Activated CD8-positive, alpha-beta T cell treated with anti-CD3 and anti-CD28 coated beads for 36 hours (primary cell): Measurements from ENCODE around the gene STAG3. TPM values are rescaled to one million over a fixed set of nuclear protein-coding genes. Genes with fewer than 3 reads are reported as not detected.
"Not testable (repeated sequence)": the region's sequence is repeated elsewhere in the genome, so short reads cannot be mapped to it uniquely, and the experiment has no call there.

Experiments used
- ATAC-seq: fragments of 200-7000 bp; cut with Tn5 transposase; one replicate; pipeline ENCODE4 v1.10.0; 2021; ENCODE audit warnings: mild to moderate bottlenecking, moderate library complexity
- CTCF ChIA-PET: fragments of 350-600 bp; sonication (Branson Sonifier 250); formaldehyde crosslinking; loops from one replicate; lab custom pipeline; 2021; ENCODE audit warnings: antibody characterized with exemption; lab: Charles Lee
- POLR2A ChIA-PET: fragments of 350-600 bp; sonication (Branson Sonifier 250); formaldehyde crosslinking; loops from one replicate; lab custom pipeline; 2021; ENCODE audit warnings: antibody characterized with exemption; lab: Charles Lee
- DNase-seq: peaks from one replicate; pipeline ENCODE4 v3.0.0-alpha.2; 2020
- H3K27ac Mint-ChIP-seq: one replicate; pipeline ENCODE4 v1.8.0; 2021; ENCODE audit warnings: mild to moderate bottlenecking, mixed read lengths
- H3K27me3 Mint-ChIP-seq: one replicate; pipeline ENCODE4 v1.8.0; 2021; ENCODE audit warnings: mixed read lengths
- H3K36me3 Mint-ChIP-seq: one replicate; pipeline ENCODE4 v1.8.0; 2021; ENCODE audit warnings: low read depth, mixed read lengths
- H3K4me1 Mint-ChIP-seq: one replicate; pipeline ENCODE4 v1.8.0; 2021; ENCODE audit warnings: low read depth, mixed read lengths
- H3K4me3 Mint-ChIP-seq: one replicate; pipeline ENCODE4 v1.8.0; 2021; ENCODE audit warnings: mild to moderate bottlenecking, moderate library complexity, mixed read lengths
- H3K9me3 Mint-ChIP-seq: one replicate; pipeline ENCODE4 v1.8.0; 2021; ENCODE audit warnings: mixed read lengths
- intact Hi-C: fragments of 100-400 bp; cut with micrococcal nuclease; formaldehyde crosslinking; loops from one replicate; pipeline ENCODE4 v1.10.0; 2022
- total RNA-seq, 2 experiments: library from RNA; stranded (reverse); gene quantifications; one replicate each; pipeline ENCODE4 v1.2.3, GENCODE V29; 2021
- TF ChIP-seq, protein P1 (sequence below): fragments of 200-600 bp; IDR thresholded peaks from one replicate; pipeline ENCODE4 v1.8.0; 2022; ENCODE audit warnings: antibody characterized with exemption, mild to moderate bottlenecking

STAG3 gene
- total RNA-seq, 2 experiments from 2014 or later: 13.2 to 15.8 TPM

DNA sequence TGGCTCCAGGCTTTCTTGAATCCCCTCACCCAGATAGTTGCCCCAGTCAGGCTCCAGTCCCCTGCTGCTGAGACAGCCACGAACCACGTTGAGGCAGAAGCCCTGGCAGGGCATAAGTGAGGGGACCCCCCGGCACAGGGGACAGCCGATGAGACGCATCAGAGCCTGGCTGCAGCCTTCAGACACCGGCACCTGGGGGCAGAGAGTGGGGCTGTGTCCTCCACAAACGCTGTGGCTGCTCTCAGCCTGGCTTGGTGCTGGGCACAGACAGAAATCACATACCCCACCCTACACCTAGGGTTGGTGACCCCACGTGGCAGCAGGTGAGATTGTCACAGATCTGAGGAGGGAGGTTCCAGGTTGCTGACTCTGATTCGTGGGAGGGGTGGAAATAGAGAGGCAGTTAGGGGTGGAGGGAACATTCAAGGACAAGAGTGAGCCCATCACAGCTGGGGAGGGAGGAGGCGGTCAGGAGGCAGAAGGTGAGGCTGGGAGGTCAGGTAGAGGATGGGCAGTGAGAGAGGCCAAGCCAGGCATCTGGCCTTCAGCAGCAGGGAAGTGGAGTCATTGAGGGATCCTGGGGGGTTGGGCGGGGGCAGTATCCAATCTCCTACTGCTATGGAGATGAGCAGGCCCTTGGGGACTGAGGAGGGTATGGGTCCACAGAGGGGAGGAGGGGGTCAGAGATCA lies 3.8 kb upstream of the STAG3 start:
- H3K4me3 Mint-ChIP-seq: no peak overlapping the region
- peaks cover 6% of the 10 kb centered on the region for H3K27me3 Mint-ChIP-seq
- ATAC-seq (no peak), DNase-seq (no peak)
- intact Hi-C loops: no loop called here
- H3K27ac Mint-ChIP-seq: no peak overlapping the region
- H3K4me1 Mint-ChIP-seq: peaks cover 34% of the 10 kb centered on the region
- H3K36me3 Mint-ChIP-seq: no peaks in the 10 kb centered on the region
- TF ChIP-seq, protein P1, sequence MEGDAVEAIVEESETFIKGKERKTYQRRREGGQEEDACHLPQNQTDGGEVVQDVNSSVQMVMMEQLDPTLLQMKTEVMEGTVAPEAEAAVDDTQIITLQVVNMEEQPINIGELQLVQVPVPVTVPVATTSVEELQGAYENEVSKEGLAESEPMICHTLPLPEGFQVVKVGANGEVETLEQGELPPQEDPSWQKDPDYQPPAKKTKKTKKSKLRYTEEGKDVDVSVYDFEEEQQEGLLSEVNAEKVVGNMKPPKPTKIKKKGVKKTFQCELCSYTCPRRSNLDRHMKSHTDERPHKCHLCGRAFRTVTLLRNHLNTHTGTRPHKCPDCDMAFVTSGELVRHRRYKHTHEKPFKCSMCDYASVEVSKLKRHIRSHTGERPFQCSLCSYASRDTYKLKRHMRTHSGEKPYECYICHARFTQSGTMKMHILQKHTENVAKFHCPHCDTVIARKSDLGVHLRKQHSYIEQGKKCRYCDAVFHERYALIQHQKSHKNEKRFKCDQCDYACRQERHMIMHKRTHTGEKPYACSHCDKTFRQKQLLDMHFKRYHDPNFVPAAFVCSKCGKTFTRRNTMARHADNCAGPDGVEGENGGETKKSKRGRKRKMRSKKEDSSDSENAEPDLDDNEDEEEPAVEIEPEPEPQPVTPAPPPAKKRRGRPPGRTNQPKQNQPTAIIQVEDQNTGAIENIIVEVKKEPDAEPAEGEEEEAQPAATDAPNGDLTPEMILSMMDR: no peak
- CTCF ChIA-PET: no interaction called here
- peaks cover 1% of the 10 kb centered on the region for H3K9me3 Mint-ChIP-seq
- POLR2A ChIA-PET: no interaction called here

DNA sequence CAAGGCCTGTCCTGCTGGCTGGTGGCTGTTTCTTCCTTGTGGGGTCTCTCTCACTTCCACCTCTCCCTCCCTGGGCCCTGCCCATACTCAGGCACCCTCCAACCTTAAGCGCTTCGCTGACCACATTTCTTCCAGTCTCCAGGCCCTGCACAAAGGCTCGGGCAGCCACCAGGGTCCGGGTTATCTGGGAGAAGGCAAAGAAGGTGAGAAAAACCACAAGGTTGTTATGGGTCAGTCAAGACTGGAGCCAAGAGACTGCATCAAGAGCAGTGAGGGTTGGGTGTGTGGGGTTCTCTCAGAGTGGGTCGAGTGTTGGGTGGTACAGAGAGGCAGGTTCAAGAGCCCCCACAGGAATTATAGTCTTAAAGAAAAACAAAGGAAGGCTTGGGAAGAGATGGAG lies 3.1 kb upstream of the STAG3 start:
- peaks cover 28% of the 10 kb centered on the region for H3K4me1 Mint-ChIP-seq

DNA sequence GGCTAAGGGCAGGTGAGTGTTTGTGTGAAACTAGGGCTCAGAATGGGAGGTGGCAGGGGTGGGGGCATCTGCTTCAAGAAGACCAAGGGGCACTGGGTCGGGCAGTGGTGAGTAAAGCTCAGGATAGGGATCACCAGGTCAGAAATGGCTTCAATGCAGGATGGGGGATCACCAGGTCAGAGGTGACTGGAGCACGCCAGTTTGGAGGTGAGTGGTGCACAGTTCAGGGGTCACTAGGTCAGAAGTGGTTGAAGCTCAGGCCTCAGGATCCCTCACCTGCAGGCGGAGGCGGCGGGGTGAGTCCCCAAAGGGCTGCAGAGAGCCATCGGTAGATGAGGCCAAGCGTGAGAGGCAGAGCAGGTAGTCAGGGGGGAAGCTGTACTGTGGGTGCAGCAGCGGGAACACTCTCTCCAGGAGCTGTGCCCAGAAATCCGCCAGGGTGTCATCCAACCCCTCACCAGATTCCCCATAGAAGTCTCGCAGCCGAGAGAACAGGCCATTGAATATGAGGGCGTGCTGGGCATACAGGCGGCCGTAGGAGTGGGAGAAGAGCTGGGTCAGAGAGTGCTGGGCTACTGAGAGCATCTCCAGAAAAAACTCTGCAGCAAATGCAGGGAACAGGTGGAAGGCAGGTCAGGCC lies 2.3 kb upstream of the STAG3 start:
- TF ChIP-seq, protein P1: no peak
- no peak overlapping the region for H3K4me3 Mint-ChIP-seq
- ATAC-seq (no peak), DNase-seq (no peak)
- peaks cover 5% of the 10 kb centered on the region for H3K27me3 Mint-ChIP-seq
- peaks cover 2% of the 10 kb centered on the region for H3K9me3 Mint-ChIP-seq
- intact Hi-C loops: no loop called here
- no peaks in the 10 kb centered on the region for H3K36me3 Mint-ChIP-seq
- peaks cover 23% of the 10 kb centered on the region for H3K4me1 Mint-ChIP-seq
- CTCF ChIA-PET: interaction anchor here (1.0 to 2.3 kb wide), 4 partner anchors 9 to 43 kb away, joined by 3 to 8 read pairs (median 5); no protein-coding TSS in a partner anchor
- POLR2A ChIA-PET: interaction anchor here (1.4 to 4.1 kb wide), 4 partner anchors 9 to 43 kb away, joined by 3 to 18 read pairs (median 4); no protein-coding TSS in a partner anchor
- no peak overlapping the region for H3K27ac Mint-ChIP-seq

More for the DNA sequence above, 3.1 kb upstream of the STAG3 start:
- ATAC-seq (no peak), DNase-seq (no peak)
- Mint-ChIP-seq H3K27ac (no peak overlapping the region), H3K36me3 (no peaks in the 10 kb centered on the region), H3K9me3 (peaks cover 1% of the 10 kb centered on the region), H3K4me3 (no peak overlapping the region), H3K27me3 (peaks cover 6% of the 10 kb centered on the region)
- CTCF ChIA-PET: no interaction called here
- intact Hi-C loops: no loop called here
- TF ChIP-seq, protein P1: no peak
- POLR2A ChIA-PET: interaction anchor here (4.1 kb wide), 1 partner anchor 8 kb away, joined by 18 read pairs; no protein-coding TSS in a partner anchor

DNA sequence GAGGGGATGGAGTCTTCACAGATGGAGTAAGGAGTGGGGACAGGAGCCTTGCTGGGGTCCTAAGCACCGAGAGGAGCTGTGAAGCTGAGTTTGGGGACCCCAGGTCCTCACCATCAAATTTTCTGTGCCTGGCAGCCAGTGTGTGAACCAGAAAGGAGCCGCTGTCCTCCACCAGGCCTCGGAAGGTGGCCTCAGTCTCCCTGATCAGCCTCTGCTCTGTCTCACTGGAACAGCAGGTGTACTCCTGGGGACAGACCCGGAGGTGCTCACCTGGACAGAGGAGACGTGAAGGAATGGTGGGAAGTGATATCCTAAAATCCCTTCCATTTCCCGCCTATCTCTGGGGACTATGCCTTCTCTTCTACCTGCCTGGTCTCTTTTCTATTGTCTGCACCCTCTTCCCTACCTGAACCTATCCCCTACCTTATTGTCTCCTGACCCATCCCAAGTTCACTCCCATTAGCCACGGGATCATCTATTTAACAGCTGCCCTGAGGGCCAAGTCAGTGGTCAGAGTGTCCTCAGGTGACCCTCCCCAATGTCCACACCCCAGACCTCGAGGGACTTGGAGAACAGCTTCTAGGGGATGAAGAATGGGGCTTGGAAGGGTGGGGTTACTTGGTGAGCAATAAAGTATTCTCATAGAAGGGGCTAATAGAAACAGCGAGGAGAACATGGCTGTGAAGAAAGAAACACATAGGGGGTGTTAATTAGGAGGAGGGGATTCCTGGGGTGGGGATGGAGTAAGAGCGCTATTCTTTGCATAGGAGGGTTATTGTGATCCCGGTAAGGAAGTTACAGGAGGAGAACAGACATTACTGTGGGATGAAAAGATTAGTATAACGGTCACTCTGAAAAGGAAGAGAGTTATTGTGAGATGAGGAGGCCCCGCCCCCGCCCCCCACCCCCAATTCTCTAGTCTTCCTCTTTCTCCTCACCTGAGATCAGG lies 1.3 kb upstream of the STAG3 start:
- no peak for DNase-seq
- CTCF ChIA-PET: interaction anchor here (1.3 to 2.3 kb wide), 5 partner anchors 9 to 43 kb away, joined by 3 to 10 read pairs (median 7); partner anchors contain the start of gene GAL3ST4
- TF ChIP-seq, protein P1: no peak
- Mint-ChIP-seq H3K27me3 (peaks cover 2% of the 10 kb centered on the region), H3K4me3 (peak overlapping the region; percentile 76), H3K9me3 (peaks cover 3% of the 10 kb centered on the region), H3K36me3 (no peaks in the 10 kb centered on the region), H3K4me1 (peaks cover 26% of the 10 kb centered on the region), H3K27ac (no peak overlapping the region)
- intact Hi-C loops: no loop called here
- no peak for ATAC-seq
- POLR2A ChIA-PET: interaction anchor here (0.7 to 4.1 kb wide), 9 partner anchors 10 to 389 kb away, joined by 3 to 18 read pairs (median 3); no protein-coding TSS in a partner anchor

DNA sequence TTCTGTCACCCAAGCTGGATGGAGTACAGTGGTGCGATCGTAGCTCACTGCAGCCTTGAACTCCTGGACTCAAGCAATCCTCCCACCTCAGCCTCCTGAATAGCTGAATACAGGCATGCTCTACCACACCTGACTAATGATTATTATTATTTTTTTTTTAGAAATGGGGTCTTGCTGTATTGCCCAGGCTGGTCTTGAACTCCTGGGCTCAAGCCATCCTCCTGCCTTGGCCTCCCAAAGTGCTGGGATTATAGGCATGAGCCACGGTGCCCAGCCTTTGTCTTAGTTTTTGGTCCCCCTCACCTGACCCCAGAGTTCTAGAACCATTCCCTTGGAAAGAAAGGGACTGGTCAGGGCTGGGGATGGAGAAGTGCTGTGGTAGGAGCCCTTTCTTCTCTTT lies 2.4 kb downstream of the STAG3 start:
- Mint-ChIP-seq H3K4me3 (peak overlapping the region; percentile 55), H3K4me1 (peaks cover 42% of the 10 kb centered on the region), H3K27ac (peak overlapping the region; percentile 87)
- ChIA-PET POLR2A (interaction anchor here (1.1 to 2.7 kb wide), 3 partner anchors 14 to 31 kb away, joined by 3 to 11 read pairs (median 4); no protein-coding TSS in a partner anchor), CTCF (interaction anchor here (0.7 to 2.7 kb wide), 5 partner anchors 9 to 50 kb away, joined by 3 to 17 read pairs (median 8); no protein-coding TSS in a partner anchor)
- H3K36me3 Mint-ChIP-seq, H3K9me3 Mint-ChIP-seq, ATAC-seq, DNase-seq, intact Hi-C loops, H3K27me3 Mint-ChIP-seq: not testable (repeated sequence)

DNA sequence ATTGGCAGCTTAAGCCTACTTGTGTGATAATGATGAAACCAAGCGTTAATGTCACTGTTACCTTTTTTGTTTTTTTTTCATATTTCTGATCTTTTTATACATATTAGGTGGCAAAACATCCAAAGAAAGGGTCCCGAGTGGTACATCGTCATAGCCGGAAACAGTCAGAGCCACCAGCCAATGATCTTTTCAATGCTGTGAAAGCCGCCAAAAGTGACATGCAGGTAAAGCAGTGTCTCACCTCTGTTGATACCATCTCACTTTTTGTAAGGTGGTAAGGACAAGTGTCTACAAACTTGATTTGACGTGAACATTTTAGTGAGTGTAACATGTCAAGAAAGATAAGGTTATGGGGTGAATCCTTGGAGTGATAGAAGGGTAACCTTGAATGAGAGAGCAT lies 4.9 kb downstream of the STAG3 start:
- POLR2A ChIA-PET: interaction anchor here (2.7 kb wide), 1 partner anchor 11 kb away, joined by 11 read pairs; no protein-coding TSS in a partner anchor
- CTCF ChIA-PET: interaction anchor here (1.0 kb wide), 1 partner anchor 40 kb away, joined by 3 read pairs; no protein-coding TSS in a partner anchor
- H3K36me3 Mint-ChIP-seq, H3K9me3 Mint-ChIP-seq, H3K27me3 Mint-ChIP-seq, ATAC-seq, H3K4me3 Mint-ChIP-seq, DNase-seq, intact Hi-C loops: not testable (repeated sequence)
- Mint-ChIP-seq H3K4me1 (peaks cover 35% of the 10 kb centered on the region), H3K27ac (peak overlapping the region; percentile 55)

DNA sequence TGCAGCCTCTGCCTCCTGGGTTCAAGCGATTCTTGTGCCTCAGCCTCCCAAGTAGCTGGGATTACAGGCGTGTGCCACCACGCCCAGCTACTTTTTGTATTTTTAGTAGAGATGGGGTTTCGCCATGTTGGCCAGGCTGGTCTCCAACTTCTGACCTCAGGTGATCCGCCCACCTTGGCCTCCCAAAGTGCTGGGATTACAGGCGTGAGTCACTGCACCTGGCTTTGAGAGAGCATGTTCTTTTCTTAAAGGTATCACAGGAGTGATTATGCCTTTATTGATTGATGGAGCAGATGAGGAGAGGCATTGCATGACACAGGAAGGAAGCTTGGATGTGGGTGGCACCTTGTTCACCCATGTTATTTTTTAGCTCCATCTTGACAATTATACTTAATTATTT lies 5.4 kb downstream of the STAG3 start:
- ChIA-PET CTCF (interaction anchor here (0.9 to 1.3 kb wide), 2 partner anchors 25 to 35 kb away, joined by 3 to 5 read pairs; no protein-coding TSS in a partner anchor), POLR2A (interaction anchor here (2.7 kb wide), 1 partner anchor 11 kb away, joined by 11 read pairs; no protein-coding TSS in a partner anchor)
- H3K36me3 Mint-ChIP-seq, H3K27ac Mint-ChIP-seq, intact Hi-C loops, H3K27me3 Mint-ChIP-seq, H3K4me3 Mint-ChIP-seq, DNase-seq, H3K9me3 Mint-ChIP-seq, ATAC-seq: not testable (repeated sequence)
- H3K4me1 Mint-ChIP-seq: peaks cover 33% of the 10 kb centered on the region
